Measurements from ENCODE around the gene VWF. TPM values are rescaled to one million over a fixed set of nuclear protein-coding genes. Genes with fewer than 3 reads are reported as not detected.

VWF gene
- total RNA-seq, 2 donors from 2014 or later, result 248 to 476 TPM

GRCh38 chr12:6122201-6122600 is 2.3 kb downstream of the VWF start:
- no peaks in the 10 kb centered on the region for H3K9me3 ChIP-seq (ENCODE audit: control insufficient read depth, low read length)
- DNase-seq, result peak; percentile 24
- peak overlapping the region; percentile 77 for H3K4me3 Mint-ChIP-seq
- H3K27ac ChIP-seq (ENCODE audit: low read depth, low read length), result no peak overlapping the region
- H3K4me1 ChIP-seq (ENCODE audit: control insufficient read depth, insufficient read depth, low read length), result peaks cover 16% of the 10 kb centered on the region
- peak overlapping the region; percentile 84 for H3K4me3 ChIP-seq (ENCODE audit: low read length)
- no peaks in the 10 kb centered on the region for H3K9me3 Mint-ChIP-seq
- no peaks in the 10 kb centered on the region for H3K27me3 ChIP-seq (ENCODE audit: control insufficient read depth, insufficient read depth, low read length, poor library complexity, severe bottlenecking)
- peaks cover 56% of the 10 kb centered on the region for H3K36me3 Mint-ChIP-seq (ENCODE audit: low read depth)
- 97 to 100% methylated on average over 4 of the region's 4 CpGs for WGBS, 2 experiments (ENCODE audit: insufficient coverage in 1 of 2, insufficient read length in 1 of 2)
- no peak overlapping the region for H3K9ac ChIP-seq (ENCODE audit: extremely low read depth, low read length, poor library complexity, severe bottlenecking)
- peaks cover 61% of the 10 kb centered on the region for H3K4me1 Mint-ChIP-seq
- no peaks in the 10 kb centered on the region for H3K27me3 Mint-ChIP-seq (ENCODE audit: insufficient read depth)
- H3K27ac Mint-ChIP-seq, result no peak overlapping the region
- no peak for TF ChIP-seq CTCF (conservative IDR thresholded peaks at IDR 0.05)
- H3K36me3 ChIP-seq (ENCODE audit: control insufficient read depth, insufficient read depth, low read length), result peaks cover 23% of the 10 kb centered on the region

- WGBS, 2 experiments (ENCODE audit: insufficient coverage in 1 of 2, insufficient read length in 1 of 2), result 75 to 86% methylated on average over 15 to 20 of the region's 20 CpGs
These were observed 3.5 kb downstream of the VWF start for GRCh38 chr12:6120796-6121473.

GRCh38 chr12:6118891-6119568 is 5.4 kb downstream of the VWF start:
- H3K27me3 ChIP-seq (ENCODE audit: control insufficient read depth, insufficient read depth, low read length, poor library complexity, severe bottlenecking), result no peaks in the 10 kb centered on the region
- no peak overlapping the region for H3K9ac ChIP-seq (ENCODE audit: extremely low read depth, low read length, poor library complexity, severe bottlenecking)
- H3K36me3 Mint-ChIP-seq (ENCODE audit: low read depth), result peaks cover 87% of the 10 kb centered on the region
- no peak overlapping the region for H3K4me3 Mint-ChIP-seq
- peaks cover 56% of the 10 kb centered on the region for H3K4me1 Mint-ChIP-seq
- H3K4me3 ChIP-seq (ENCODE audit: low read length), result no peak overlapping the region
- H3K9me3 Mint-ChIP-seq, result no peaks in the 10 kb centered on the region
- no peak for TF ChIP-seq CTCF (conservative IDR thresholded peaks at IDR 0.05)
- no peak overlapping the region for H3K27ac ChIP-seq (ENCODE audit: low read depth, low read length)
- H3K4me1 ChIP-seq (ENCODE audit: control insufficient read depth, insufficient read depth, low read length), result peaks cover 13% of the 10 kb centered on the region
- 91 to 96% methylated on average over 8 to 9 of the region's 9 CpGs for WGBS, 2 experiments (ENCODE audit: insufficient coverage in 1 of 2, insufficient read length in 1 of 2)
- H3K27ac Mint-ChIP-seq, result peak overlapping the region; percentile 4
- H3K27me3 Mint-ChIP-seq (ENCODE audit: insufficient read depth), result no peaks in the 10 kb centered on the region
- DNase-seq, result peak; percentile 47
- H3K36me3 ChIP-seq (ENCODE audit: control insufficient read depth, insufficient read depth, low read length), result peaks cover 29% of the 10 kb centered on the region
- no peaks in the 10 kb centered on the region for H3K9me3 ChIP-seq (ENCODE audit: control insufficient read depth, low read length)

More at GRCh38 chr12:6120796-6121473, 3.5 kb downstream of the VWF start:
- Histone ChIP-seq H3K36me3 (ENCODE audit: control insufficient read depth, insufficient read depth, low read length) (peaks cover 29% of the 10 kb centered on the region), H3K27me3 (ENCODE audit: control insufficient read depth, insufficient read depth, low read length, poor library complexity, severe bottlenecking) (no peaks in the 10 kb centered on the region), H3K4me3 (ENCODE audit: low read length) (no peak overlapping the region), H3K27ac (ENCODE audit: low read depth, low read length) (no peak overlapping the region), H3K4me1 (ENCODE audit: control insufficient read depth, insufficient read depth, low read length) (peaks cover 16% of the 10 kb centered on the region), H3K9me3 (ENCODE audit: control insufficient read depth, low read length) (no peaks in the 10 kb centered on the region), H3K9ac (ENCODE audit: extremely low read depth, low read length, poor library complexity, severe bottlenecking) (no peak overlapping the region)
- no peaks in the 10 kb centered on the region for H3K27me3 Mint-ChIP-seq (ENCODE audit: insufficient read depth)
- peak overlapping the region; percentile 73 for H3K27ac Mint-ChIP-seq
- H3K4me3 Mint-ChIP-seq, result peak overlapping the region; percentile 26
- peaks cover 69% of the 10 kb centered on the region for H3K36me3 Mint-ChIP-seq (ENCODE audit: low read depth)
- H3K9me3 Mint-ChIP-seq, result no peaks in the 10 kb centered on the region
- no peak for TF ChIP-seq CTCF (conservative IDR thresholded peaks at IDR 0.05)
- DNase-seq, result peak; percentile 74
- H3K4me1 Mint-ChIP-seq, result peaks cover 68% of the 10 kb centered on the region
